Hepatocyte (in vitro differentiated cells): ENCODE data around the gene P2RY1. TPM values are rescaled to one million over a fixed set of nuclear protein-coding genes. Genes with fewer than 3 reads are reported as not detected.

Source experiments
- DNase-seq: peaks from one replicate; pipeline ENCODE4 v3.0.0-alpha.2; 2016; ENCODE audit warnings: low spot score
- H2AFZ ChIP-seq: fragments of 200-600 bp; sonication (generic); 2 replicates; pipeline ENCODE4 v1.6.0; 2016; ENCODE audit warnings: antibody characterized with exemption, mild to moderate bottlenecking
- H3K27ac ChIP-seq: fragments of 200-600 bp; sonication (generic); 2 replicates; pipeline ENCODE4 v1.5.1; 2016; ENCODE audit warnings: mild to moderate bottlenecking
- H3K27me3 ChIP-seq: fragments of 200-600 bp; sonication (generic); 2 replicates; pipeline ENCODE4 v1.6.1; 2016
- H3K36me3 ChIP-seq: fragments of 200-600 bp; sonication (generic); replicated peaks from 2 replicates; pipeline ENCODE4 v1.5.1; 2016; ENCODE audit warnings: low read depth; ENCODE audit not compliant: insufficient read depth
- H3K4me1 ChIP-seq: fragments of 200-600 bp; sonication (generic); 2 replicates; pipeline ENCODE4 v1.5.1; 2016; ENCODE audit warnings: mild to moderate bottlenecking, moderate library complexity; ENCODE audit not compliant: insufficient read depth
- H3K4me2 ChIP-seq: fragments of 200-600 bp; sonication (generic); 2 replicates; pipeline ENCODE4 v1.6.0; 2016
- H3K4me3 ChIP-seq: fragments of 200-600 bp; sonication (generic); 2 replicates; pipeline ENCODE4 v1.5.1; 2016; ENCODE audit warnings: mild to moderate bottlenecking
- H3K79me2 ChIP-seq: fragments of 200-600 bp; sonication (generic); 2 replicates; pipeline ENCODE4 v1.6.0; 2017; ENCODE audit warnings: mild to moderate bottlenecking
- H3K9me2 ChIP-seq: fragments of 200-600 bp; sonication (generic); replicated peaks from 2 replicates; pipeline ENCODE4 v1.6.0; 2017; ENCODE audit warnings: mild to moderate bottlenecking; ENCODE audit not compliant: insufficient read depth
- H3K9me3 ChIP-seq: fragments of 200-600 bp; sonication (generic); 2 replicates; pipeline ENCODE4 v1.5.1; 2016; ENCODE audit warnings: low read depth, mild to moderate bottlenecking
- H4K20me1 ChIP-seq: fragments of 200-600 bp; sonication (generic); 2 replicates; pipeline ENCODE4 v1.6.0; 2016; ENCODE audit warnings: mild to moderate bottlenecking; ENCODE audit not compliant: insufficient read depth, poor library complexity, severe bottlenecking
- CTCF ChIP-seq: fragments of 200-600 bp; sonication (generic); IDR thresholded peaks from 2 replicates; pipeline ENCODE4 v1.5.1; 2016; ENCODE audit warnings: antibody characterized with exemption, mild to moderate bottlenecking; ENCODE audit not compliant: poor library complexity
- EZH2 ChIP-seq: fragments of 200-600 bp; sonication (generic); IDR thresholded peaks from 2 replicates; pipeline ENCODE4 v1.6.1; 2016; ENCODE audit warnings: antibody characterized with exemption, mild to moderate bottlenecking, borderline replicate concordance
- EZH2phosphoT487 ChIP-seq: fragments of 200-600 bp; sonication (generic); IDR thresholded peaks from one replicate; pipeline ENCODE4 v1.6.1; 2018; ENCODE audit warnings: antibody characterized with exemption, mild to moderate bottlenecking, low read depth, moderate library complexity; ENCODE audit not compliant: unreplicated experiment, severe bottlenecking
- WGBS: methylation state at CpG from one replicate; pipeline ENCODE4 v1.1.6; 2016; ENCODE audit warnings: low lambda C conversion rate; ENCODE audit errors: missing lambda C conversion rate; 5-methylcytosine and 5-hydroxymethylcytosine counted together
- polyA plus RNA-seq: library from polyadenylated mRNA; unstranded; fragments of >200 nt; fragmentation: Nextera tagmentation; extraction: Ambion mirVana; gene quantifications from 2 replicates; pipeline ENCODE4 v1.2.1, GENCODE V29; 2016
- total RNA-seq: library from RNA; depleted of rRNA; stranded (reverse); fragments of >200 nt; gene quantifications from 2 replicates; pipeline ENCODE4 v1.2.3, GENCODE V29; 2014

Gene P2RY1
- total and polyA plus RNA-seq, 2 experiments from 2014 or later, result 3.3 to 14.0 TPM

- Histone ChIP-seq H3K4me1 (no peaks in the 10 kb centered on the region), H3K27ac (no peak overlapping the region), H4K20me1 (no peaks in the 10 kb centered on the region), H3K9me2 (no peaks in the 10 kb centered on the region), H3K36me3 (no peaks in the 10 kb centered on the region), H3K4me3 (no peak overlapping the region), H3K9me3 (no peaks in the 10 kb centered on the region), H3K79me2 (no peaks in the 10 kb centered on the region), H3K4me2 (no peak overlapping the region), H2AFZ (no peak overlapping the region), H3K27me3 (no peaks in the 10 kb centered on the region)
- DNase-seq, result no peak
- TF ChIP-seq EZH2phosphoT487, result no peak
- TF ChIP-seq EZH2, result no peak
- TF ChIP-seq CTCF, result no peak
- 59% methylated on average over 2 of the region's 2 CpGs for WGBS
These were observed 41.0 kb upstream of the P2RY1 start for GRCh38 chr3:152793969-152794368.

- Histone ChIP-seq H3K36me3 (no peaks in the 10 kb centered on the region), H3K79me2 (no peaks in the 10 kb centered on the region), H3K4me1 (no peaks in the 10 kb centered on the region), H3K27me3 (no peaks in the 10 kb centered on the region), H3K4me2 (no peak overlapping the region), H3K9me3 (no peaks in the 10 kb centered on the region), H3K27ac (no peak overlapping the region), H3K4me3 (no peak overlapping the region), H4K20me1 (no peaks in the 10 kb centered on the region), H3K9me2 (no peaks in the 10 kb centered on the region), H2AFZ (no peak overlapping the region)
- TF ChIP-seq EZH2phosphoT487 (no peak), EZH2 (no peak), CTCF (no peak)
- DNase-seq, result no peak
- WGBS, result 52% methylated on average over 4 of the region's 4 CpGs
These were observed 37.0 kb upstream of the P2RY1 start for GRCh38 chr3:152797751-152798432.

DNA sequence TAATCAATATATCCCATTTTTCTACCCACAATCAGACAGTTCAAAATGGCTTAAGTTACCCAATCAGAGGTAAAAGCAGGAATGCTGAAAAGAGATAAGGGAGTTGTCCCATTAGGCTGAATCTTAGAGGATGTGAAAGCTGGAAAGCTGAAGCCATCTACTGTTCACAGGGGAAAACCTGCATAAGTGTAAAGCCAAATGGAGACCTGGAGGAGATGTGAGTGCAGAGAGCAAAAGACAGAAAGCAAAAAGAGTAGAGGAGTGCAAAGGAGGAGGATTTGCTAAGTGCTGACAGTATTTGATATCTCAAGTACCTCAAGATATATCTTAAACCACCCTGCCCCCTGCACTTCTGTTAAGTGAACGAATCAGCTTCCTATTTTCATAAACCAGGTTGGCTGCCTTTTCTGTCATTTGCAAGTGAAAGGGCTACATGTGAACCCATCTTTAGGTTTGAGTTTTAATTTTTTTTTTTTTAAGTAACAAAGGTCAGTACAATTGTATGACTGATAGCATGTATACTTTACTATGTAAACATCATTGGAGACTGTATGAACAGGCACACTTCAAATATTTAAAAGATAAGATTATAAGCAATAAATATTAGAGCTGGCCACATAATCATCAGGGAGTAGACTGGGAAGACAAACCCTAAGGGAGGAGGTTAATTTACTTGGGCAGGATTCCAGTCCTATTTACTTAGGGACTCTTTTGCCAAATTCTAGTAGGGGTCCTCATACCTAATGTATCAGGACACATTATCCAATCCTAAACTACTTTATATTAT lies 22.8 kb upstream of the P2RY1 start:
- DNase-seq, result peak; percentile 13
- H3K4me1 ChIP-seq, result no peaks in the 10 kb centered on the region
- no peak overlapping the region for H2AFZ ChIP-seq
- TF ChIP-seq EZH2phosphoT487, result peak; percentile 41
- TF ChIP-seq CTCF, result no peak
- no peaks in the 10 kb centered on the region for H3K27me3 ChIP-seq
- H3K4me3 ChIP-seq, result no peak overlapping the region
- H3K9me2 ChIP-seq, result no peaks in the 10 kb centered on the region
- no peaks in the 10 kb centered on the region for H4K20me1 ChIP-seq
- 33% methylated on average over 1 of the region's 1 CpG for WGBS
- H3K27ac ChIP-seq, result no peak overlapping the region
- peak overlapping the region; percentile 35 for H3K4me2 ChIP-seq
- H3K36me3 ChIP-seq, result no peaks in the 10 kb centered on the region
- H3K79me2 ChIP-seq, result no peaks in the 10 kb centered on the region
- no peaks in the 10 kb centered on the region for H3K9me3 ChIP-seq
